Esophagus squamous epithelium (tissue), 5 donors: ENCODE data around the gene DSG4. TPM values are rescaled to one million over a fixed set of nuclear protein-coding genes. Genes with fewer than 3 reads are reported as not detected.

ENCODE experiments used
- DNase-seq: peaks from one replicate; lab custom pipeline; 2025; lab: John Stamatoyannopoulos, UW
- H3K27ac ChIP-seq, 4 donors: fragments of 200-600 bp; sonication (generic); one replicate each; pipeline ENCODE4 v1.5.1; 2016 to 2019; ENCODE audit warnings: mild to moderate bottlenecking in 1 of 4
- H3K27me3 ChIP-seq, 4 donors: fragments of 200-600 bp; sonication (generic); 1 replicate in 3 of 4; 2 replicates in 1 of 4; pipeline versions ENCODE4 v1.5.1 to v1.6.0; 2017 to 2021; ENCODE audit warnings: antibody characterized with exemption in 1 of 4
- H3K36me3 ChIP-seq, 3 donors: fragments of 200-600 bp; sonication (generic); one replicate each; pipeline ENCODE4 v1.5.1; 2016 to 2019
- H3K4me1 ChIP-seq, 3 donors: fragments of 200-600 bp; sonication (generic); one replicate each; pipeline ENCODE4 v1.5.1; 2017 to 2019
- H3K4me3 ChIP-seq, 4 donors: fragments of 200-600 bp; sonication (generic); 1 replicate in 3 of 4; 2 replicates in 1 of 4; pipeline ENCODE4 v1.5.1; 2016 to 2019; ENCODE audit warnings: mild to moderate bottlenecking in 2 of 4, moderate library complexity in 1 of 4
- H3K9me3 ChIP-seq, 3 donors: fragments of 200-600 bp; sonication (generic); one replicate each; pipeline ENCODE4 v1.5.1; 2016 to 2019
- POLR2A ChIP-seq, 4 donors: fragments of 450-650 bp; IDR thresholded peaks; one replicate each; pipeline ENCODE4 v1.6.1; 2017; ENCODE audit warnings: antibody characterized with exemption in 4 of 4, mild to moderate bottlenecking in 4 of 4, moderate library complexity in 3 of 4
- WGBS, 2 donors: methylation state at CpG; one replicate each; pipeline ENCODE4 v1.1.5; 2018; 5-methylcytosine and 5-hydroxymethylcytosine counted together
- intact Hi-C: fragments of 100-400 bp; cut with DNase I; formaldehyde crosslinking; loops from one replicate; pipeline ENCODE4 v1.15.0; 2022
- total RNA-seq, 4 donors: library from RNA; depleted of rRNA; stranded (reverse); fragments of >200 nt; gene quantifications; one replicate each; pipeline ENCODE4 v1.1.0, GENCODE V29; 2016
- TF ChIP-seq, protein P1 (sequence below), 6 experiments: fragments of 450-650 bp in 4 of 6; fragments of 200-600 bp in 2 of 6; sonication (generic) in 2 of 6; IDR thresholded peaks; one replicate each; pipeline ENCODE4 v1.5.1; 2016 to 2019; ENCODE audit warnings: antibody characterized with exemption in 6 of 6, mild to moderate bottlenecking in 4 of 6, moderate library complexity in 4 of 6
- donor health status: DM: yes; HTN: yes; CAD: no.

The DSG4 gene
- total RNA-seq, 4 donors from 2014 or later: not detected

DNA sequence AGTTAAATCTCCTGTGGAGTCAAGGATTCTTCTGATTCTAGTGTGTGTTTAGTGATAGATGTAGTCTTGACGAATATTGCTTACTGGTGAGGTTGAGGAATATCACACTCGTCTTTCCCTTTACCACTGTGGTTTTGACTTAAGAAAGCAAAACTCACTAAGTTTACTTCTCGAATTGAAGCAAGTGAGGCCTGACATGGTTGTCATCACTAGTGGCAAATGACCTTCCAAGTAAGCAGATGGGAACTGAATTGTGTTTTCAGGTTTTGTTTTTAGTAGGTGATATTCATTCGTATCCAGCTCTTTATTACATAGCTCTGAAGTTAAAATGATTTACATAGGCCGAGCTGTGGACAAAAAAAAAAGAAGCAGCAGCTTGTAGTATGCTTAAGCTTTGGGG lies 20.6 kb upstream of the DSG4 start:
- WGBS, 2 donors: 76 to 82% methylated on average over 5 of the region's 5 CpGs
- Histone ChIP-seq H3K36me3 (peaks cover 0 to 25% (median 0%) of the 10 kb centered on the region in 3 donors), H3K4me1 (no peaks in the 10 kb centered on the region), H3K27me3 (no peaks in the 10 kb centered on the region), H3K9me3 (no peaks in the 10 kb centered on the region), H3K27ac (no peak overlapping the region), H3K4me3 (no peak overlapping the region)
- no peak for TF ChIP-seq POLR2A (IDR thresholded peaks at IDR 0.05)
- TF ChIP-seq, protein P1, sequence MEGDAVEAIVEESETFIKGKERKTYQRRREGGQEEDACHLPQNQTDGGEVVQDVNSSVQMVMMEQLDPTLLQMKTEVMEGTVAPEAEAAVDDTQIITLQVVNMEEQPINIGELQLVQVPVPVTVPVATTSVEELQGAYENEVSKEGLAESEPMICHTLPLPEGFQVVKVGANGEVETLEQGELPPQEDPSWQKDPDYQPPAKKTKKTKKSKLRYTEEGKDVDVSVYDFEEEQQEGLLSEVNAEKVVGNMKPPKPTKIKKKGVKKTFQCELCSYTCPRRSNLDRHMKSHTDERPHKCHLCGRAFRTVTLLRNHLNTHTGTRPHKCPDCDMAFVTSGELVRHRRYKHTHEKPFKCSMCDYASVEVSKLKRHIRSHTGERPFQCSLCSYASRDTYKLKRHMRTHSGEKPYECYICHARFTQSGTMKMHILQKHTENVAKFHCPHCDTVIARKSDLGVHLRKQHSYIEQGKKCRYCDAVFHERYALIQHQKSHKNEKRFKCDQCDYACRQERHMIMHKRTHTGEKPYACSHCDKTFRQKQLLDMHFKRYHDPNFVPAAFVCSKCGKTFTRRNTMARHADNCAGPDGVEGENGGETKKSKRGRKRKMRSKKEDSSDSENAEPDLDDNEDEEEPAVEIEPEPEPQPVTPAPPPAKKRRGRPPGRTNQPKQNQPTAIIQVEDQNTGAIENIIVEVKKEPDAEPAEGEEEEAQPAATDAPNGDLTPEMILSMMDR (IDR thresholded peaks at IDR 0.05): no peak
- no peak for DNase-seq
- intact Hi-C loops: no loop called here

DNA sequence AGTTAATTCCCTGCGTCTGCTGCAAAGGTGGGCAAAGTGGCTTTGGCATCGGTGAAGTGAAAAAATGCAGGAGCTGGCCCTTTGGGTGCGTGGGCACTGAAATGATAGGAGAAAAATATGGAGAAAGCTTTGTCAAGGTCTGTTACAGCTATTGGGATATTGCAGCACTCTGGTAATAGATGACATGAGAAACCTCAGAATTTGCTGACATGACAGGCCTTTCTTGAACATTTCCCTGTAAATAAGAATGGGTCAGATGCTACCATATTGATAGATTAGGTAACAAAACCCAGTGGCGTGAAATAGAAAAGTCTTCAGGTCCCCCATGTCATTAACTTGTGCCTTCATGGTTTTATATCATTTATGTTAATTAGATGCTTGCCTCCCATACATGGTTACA lies 12.4 kb upstream of the DSG4 start:
- Histone ChIP-seq H3K4me3 (no peak overlapping the region), H3K27ac (no peak overlapping the region), H3K36me3 (peaks cover 0 to 21% (median 0%) of the 10 kb centered on the region in 3 donors), H3K4me1 (no peaks in the 10 kb centered on the region), H3K27me3 (no peaks in the 10 kb centered on the region), H3K9me3 (no peaks in the 10 kb centered on the region)
- DNase-seq: no peak
- 93 to 94% methylated on average over 4 of the region's 4 CpGs for WGBS, 2 donors
- no peak for TF ChIP-seq POLR2A (IDR thresholded peaks at IDR 0.05)
- TF ChIP-seq, protein P1 (IDR thresholded peaks at IDR 0.05): no peak
- intact Hi-C loops: no loop called here

DNA sequence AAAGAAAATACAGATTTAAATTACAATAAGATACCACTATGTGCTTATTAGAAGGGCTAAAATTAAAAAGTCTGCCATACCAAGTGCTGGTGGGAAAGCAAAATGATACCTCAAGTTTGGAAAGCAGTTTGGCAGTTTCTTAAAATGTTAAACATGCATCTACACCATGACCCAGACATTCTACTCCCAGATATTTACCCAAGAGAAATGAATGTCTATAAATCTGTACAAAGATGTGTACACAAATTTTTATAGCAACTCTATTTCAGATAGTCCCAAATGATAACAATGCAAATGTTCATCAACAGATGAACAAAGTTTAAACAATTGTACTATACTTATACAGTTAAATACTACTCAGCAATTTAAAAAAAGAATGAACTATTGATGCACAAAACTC lies 7.1 kb upstream of the DSG4 start:
- intact Hi-C loops: no loop called here
- no peak for DNase-seq
- Histone ChIP-seq H3K27me3 (no peaks in the 10 kb centered on the region), H3K27ac (no peak overlapping the region), H3K36me3 (no peaks in the 10 kb centered on the region), H3K4me3 (no peak overlapping the region), H3K9me3 (no peaks in the 10 kb centered on the region), H3K4me1 (peaks cover 0 to 7% (median 0%) of the 10 kb centered on the region in 3 donors)
- no peak for TF ChIP-seq POLR2A (IDR thresholded peaks at IDR 0.05)
- TF ChIP-seq, protein P1 (IDR thresholded peaks at IDR 0.05): no peak

DNA sequence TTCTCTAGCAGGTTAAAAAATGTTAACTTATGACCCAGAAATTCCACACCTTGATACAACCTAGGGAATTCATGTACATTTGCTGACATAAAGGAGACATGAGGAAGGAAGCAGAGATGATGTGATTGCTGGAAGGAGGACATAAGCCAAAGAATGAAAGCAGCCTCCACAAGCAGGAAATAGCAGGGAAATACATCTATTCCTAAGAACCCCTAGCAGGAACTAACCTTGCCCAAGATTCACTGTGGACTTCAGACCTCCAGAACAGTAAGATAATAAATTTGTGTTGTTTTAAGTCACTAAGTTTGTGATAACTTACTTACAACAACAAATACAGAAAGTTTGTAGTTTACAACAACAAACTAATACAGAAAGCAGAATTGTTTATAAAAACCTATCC lies 4.6 kb upstream of the DSG4 start:
- Histone ChIP-seq H3K9me3 (no peaks in the 10 kb centered on the region), H3K36me3 (no peaks in the 10 kb centered on the region), H3K27me3 (no peaks in the 10 kb centered on the region), H3K4me1 (peaks cover 0 to 7% (median 0%) of the 10 kb centered on the region in 3 donors), H3K4me3 (no peak overlapping the region), H3K27ac (no peak overlapping the region)
- intact Hi-C loops: no loop called here
- TF ChIP-seq POLR2A (IDR thresholded peaks at IDR 0.05): no peak
- TF ChIP-seq, protein P1 (IDR thresholded peaks at IDR 0.05): no peak
- no peak for DNase-seq

DNA sequence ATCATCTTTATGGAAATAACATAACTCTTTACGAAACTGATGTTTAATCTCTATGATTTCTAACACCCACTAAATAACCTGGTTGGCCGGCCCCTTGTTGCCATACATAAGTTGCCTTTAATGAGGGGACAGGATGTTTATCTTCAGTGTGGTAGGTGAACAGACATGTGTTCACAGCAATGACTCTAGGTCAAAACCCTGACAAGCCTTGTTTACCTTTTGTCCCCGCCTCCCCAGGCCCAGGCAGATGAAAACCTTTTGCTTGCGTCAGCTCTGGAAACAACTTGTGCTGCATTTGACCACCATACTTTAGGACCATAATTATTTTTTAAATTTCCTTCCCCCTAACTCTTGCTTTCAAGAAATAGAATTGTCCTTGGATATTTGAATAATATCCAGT lies 2.9 kb upstream of the DSG4 start:
- intact Hi-C loops: no loop called here
- no peak overlapping the region for H3K4me3 ChIP-seq
- no peaks in the 10 kb centered on the region for H3K36me3 ChIP-seq
- 71 to 72% methylated on average over 4 of the region's 4 CpGs for WGBS, 2 donors
- no peaks in the 10 kb centered on the region for H3K27me3 ChIP-seq
- no peaks in the 10 kb centered on the region for H3K9me3 ChIP-seq
- DNase-seq: no peak
- peaks cover 0 to 7% (median 0%) of the 10 kb centered on the region in 3 donors for H3K4me1 ChIP-seq
- no peak overlapping the region for H3K27ac ChIP-seq
- no peak for TF ChIP-seq POLR2A (IDR thresholded peaks at IDR 0.05)
- TF ChIP-seq, protein P1 (IDR thresholded peaks at IDR 0.05): no peak
